Measurements from ENCODE around the gene NIPBL. TPM values are rescaled to one million over a fixed set of nuclear protein-coding genes. Genes with fewer than 3 reads are reported as not detected.
"Not testable (repeated sequence)": the region's sequence is repeated elsewhere in the genome, so short reads cannot be mapped to it uniquely, and the experiment has no call there.

NIPBL gene
- total RNA-seq, 3 donors from 2014 or later, result 61.9 to 112 (median 69.2) TPM

GRCh38 chr5:36904677-36905076 is 28.1 kb downstream of the NIPBL start:
- H3K4me1 ChIP-seq, result no peaks in the 10 kb centered on the region
- DNase-seq (ENCODE audit: low spot score in 2 of 2), result no peak
- H3K4me3 ChIP-seq, result no peak overlapping the region
- H3K9me3 ChIP-seq, result peaks cover 0 to 10% of the 10 kb centered on the region in 2 donors
- H3K36me3 ChIP-seq, result no peaks in the 10 kb centered on the region
- no peak for TF ChIP-seq POLR2AphosphoS5 (IDR thresholded peaks at IDR 0.05)
- TF ChIP-seq POLR2A (IDR thresholded peaks at IDR 0.05), result no peak
- no peak for TF ChIP-seq CTCF (IDR thresholded peaks at IDR 0.05)
- no peaks in the 10 kb centered on the region for H3K27me3 ChIP-seq
- intact Hi-C loops (cut with DNase I; ENCODE audit: low total_unique reads), result no loop called here
- H3K27ac ChIP-seq, result no peak overlapping the region

- TF ChIP-seq POLR2A (IDR thresholded peaks at IDR 0.05) (no peak), CTCF (IDR thresholded peaks at IDR 0.05) (no peak), POLR2AphosphoS5 (IDR thresholded peaks at IDR 0.05) (no peak)
- no peak for DNase-seq (ENCODE audit: low spot score in 2 of 2)
- Histone ChIP-seq H3K4me3 (no peak overlapping the region), H3K36me3 (no peaks in the 10 kb centered on the region), H3K27ac (no peak overlapping the region), H3K9me3 (no peaks in the 10 kb centered on the region), H3K27me3 (no peaks in the 10 kb centered on the region), H3K4me1 (no peaks in the 10 kb centered on the region)
- intact Hi-C loops (cut with DNase I; ENCODE audit: low total_unique reads), result no loop called here
These were observed 32.1 kb downstream of the NIPBL start for GRCh38 chr5:36908544-36909260.

- H3K4me1 ChIP-seq, result no peaks in the 10 kb centered on the region
- intact Hi-C loops (cut with DNase I; ENCODE audit: low total_unique reads), result no loop called here
- H3K27ac ChIP-seq, result no peak overlapping the region
- H3K4me3 ChIP-seq, result no peak overlapping the region
- no peaks in the 10 kb centered on the region for H3K9me3 ChIP-seq
- TF ChIP-seq POLR2A (IDR thresholded peaks at IDR 0.05), result no peak
- no peak for TF ChIP-seq POLR2AphosphoS5 (IDR thresholded peaks at IDR 0.05)
- TF ChIP-seq CTCF (IDR thresholded peaks at IDR 0.05), result no peak
- no peaks in the 10 kb centered on the region for H3K36me3 ChIP-seq
- H3K27me3 ChIP-seq, result no peaks in the 10 kb centered on the region
- no peak for DNase-seq (ENCODE audit: low spot score in 2 of 2)
These were observed 39.1 kb downstream of the NIPBL start for GRCh38 chr5:36915653-36916052.

- H3K27me3 ChIP-seq; H3K4me3 ChIP-seq; intact Hi-C loops (cut with DNase I; ENCODE audit: low total_unique reads); DNase-seq (ENCODE audit: low spot score in 2 of 2); H3K9me3 ChIP-seq; H3K27ac ChIP-seq; H3K36me3 ChIP-seq; H3K4me1 ChIP-seq: not testable (repeated sequence)
These were observed 40.0 kb downstream of the NIPBL start for GRCh38 chr5:36916614-36917013.

- intact Hi-C loops (cut with DNase I; ENCODE audit: low total_unique reads); DNase-seq (ENCODE audit: low spot score in 2 of 2); H3K36me3 ChIP-seq; H3K4me1 ChIP-seq; H3K9me3 ChIP-seq; H3K4me3 ChIP-seq; H3K27me3 ChIP-seq; H3K27ac ChIP-seq: not testable (repeated sequence)
These were observed 40.8 kb downstream of the NIPBL start for GRCh38 chr5:36917358-36917757.

- no peak for DNase-seq (ENCODE audit: low spot score in 2 of 2)
- Histone ChIP-seq H3K4me3 (no peak overlapping the region), H3K27me3 (no peaks in the 10 kb centered on the region), H3K27ac (no peak overlapping the region), H3K36me3 (no peaks in the 10 kb centered on the region), H3K4me1 (no peaks in the 10 kb centered on the region), H3K9me3 (no peaks in the 10 kb centered on the region)
- TF ChIP-seq POLR2A (IDR thresholded peaks at IDR 0.05) (no peak), POLR2AphosphoS5 (IDR thresholded peaks at IDR 0.05) (no peak), CTCF (IDR thresholded peaks at IDR 0.05) (no peak)
- intact Hi-C loops (cut with DNase I; ENCODE audit: low total_unique reads), result no loop called here
These were observed 42.7 kb downstream of the NIPBL start for GRCh38 chr5:36919238-36919637.

All from breast epithelium (tissue), 4 donors.